ENCODE results near the gene ELOA. TPM values are rescaled to one million over a fixed set of nuclear protein-coding genes. Genes with fewer than 3 reads are reported as not detected.

The ELOA gene
- total and polyA plus RNA-seq, 12 donors: 11.2 to 39.0 (median 33.3) TPM

DNA sequence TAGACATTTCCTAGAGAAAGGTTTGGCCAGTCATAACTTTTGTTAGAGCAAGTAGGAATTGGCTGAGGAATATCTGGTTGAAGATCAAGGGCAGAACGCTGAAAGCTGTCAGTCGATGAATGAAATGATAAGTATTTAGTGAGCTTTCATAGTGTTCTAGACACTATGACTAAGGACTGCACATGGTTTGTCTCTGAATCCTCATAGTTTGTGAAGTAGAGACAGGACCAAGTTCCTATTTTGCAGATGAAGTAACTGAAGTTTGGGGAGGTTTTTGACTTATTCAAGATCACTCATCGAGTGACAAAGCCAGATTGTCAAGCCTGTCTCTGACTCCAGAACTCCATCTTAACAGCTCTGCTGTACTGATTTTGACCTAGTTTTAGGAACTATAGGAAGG lies 4.7 kb downstream of the ELOA start:
- ATAC-seq (no peak), DNase-seq (no peak)
- Histone ChIP-seq H3K27ac (no peak overlapping the region), H3K27me3 (no peaks in the 10 kb centered on the region), H3K4me3 (no peak overlapping the region), H3K36me3 (peaks cover 0 to 66% (median 31%) of the 10 kb centered on the region in 9 donors), H3K9me3 (no peaks in the 10 kb centered on the region), H3K4me1 (peaks cover 8 to 53% (median 39%) of the 10 kb centered on the region in 9 donors)
- intact Hi-C loops (cut with DNase I): loop anchor here in 4 of 10 donors (10.0 kb wide), 2 partner anchors 53 to 193 kb away; partner anchors contain the start of genes ID3 (in 2 of the 4) and RPL11 (in 2 of the 4)
- 69 to 72% methylated on average over 3 of the region's 3 CpGs for WGBS, 2 donors
- TF ChIP-seq, protein P1, sequence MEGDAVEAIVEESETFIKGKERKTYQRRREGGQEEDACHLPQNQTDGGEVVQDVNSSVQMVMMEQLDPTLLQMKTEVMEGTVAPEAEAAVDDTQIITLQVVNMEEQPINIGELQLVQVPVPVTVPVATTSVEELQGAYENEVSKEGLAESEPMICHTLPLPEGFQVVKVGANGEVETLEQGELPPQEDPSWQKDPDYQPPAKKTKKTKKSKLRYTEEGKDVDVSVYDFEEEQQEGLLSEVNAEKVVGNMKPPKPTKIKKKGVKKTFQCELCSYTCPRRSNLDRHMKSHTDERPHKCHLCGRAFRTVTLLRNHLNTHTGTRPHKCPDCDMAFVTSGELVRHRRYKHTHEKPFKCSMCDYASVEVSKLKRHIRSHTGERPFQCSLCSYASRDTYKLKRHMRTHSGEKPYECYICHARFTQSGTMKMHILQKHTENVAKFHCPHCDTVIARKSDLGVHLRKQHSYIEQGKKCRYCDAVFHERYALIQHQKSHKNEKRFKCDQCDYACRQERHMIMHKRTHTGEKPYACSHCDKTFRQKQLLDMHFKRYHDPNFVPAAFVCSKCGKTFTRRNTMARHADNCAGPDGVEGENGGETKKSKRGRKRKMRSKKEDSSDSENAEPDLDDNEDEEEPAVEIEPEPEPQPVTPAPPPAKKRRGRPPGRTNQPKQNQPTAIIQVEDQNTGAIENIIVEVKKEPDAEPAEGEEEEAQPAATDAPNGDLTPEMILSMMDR (IDR thresholded peaks at IDR 0.05): no peak

DNA sequence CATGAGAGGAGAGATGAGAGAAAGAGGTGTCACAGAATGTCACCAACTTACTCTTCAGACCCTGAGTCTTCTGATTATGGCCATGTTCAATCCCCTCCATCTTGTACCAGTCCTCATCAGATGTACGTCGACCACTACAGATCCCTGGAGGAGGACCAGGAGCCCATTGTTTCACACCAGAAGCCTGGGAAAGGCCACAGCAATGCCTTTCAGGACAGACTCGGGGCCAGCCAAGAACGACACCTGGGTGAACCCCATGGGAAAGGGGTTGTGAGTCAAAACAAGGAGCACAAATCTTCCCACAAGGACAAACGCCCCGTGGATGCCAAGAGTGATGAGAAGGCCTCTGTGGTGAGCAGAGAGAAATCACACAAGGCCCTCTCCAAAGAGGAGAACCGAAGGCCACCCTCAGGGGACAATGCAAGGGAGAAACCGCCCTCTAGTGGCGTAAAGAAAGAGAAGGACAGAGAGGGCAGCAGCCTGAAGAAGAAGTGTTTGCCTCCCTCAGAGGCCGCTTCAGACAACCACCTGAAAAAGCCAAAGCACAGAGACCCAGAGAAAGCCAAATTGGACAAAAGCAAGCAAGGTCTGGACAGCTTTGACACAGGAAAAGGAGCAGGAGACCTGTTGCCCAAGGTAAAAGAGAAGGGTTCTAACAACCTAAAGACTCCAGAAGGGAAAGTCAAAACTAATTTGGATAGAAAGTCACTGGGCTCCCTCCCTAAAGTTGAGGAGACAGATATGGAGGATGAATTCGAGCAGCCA lies 8.0 kb downstream of the ELOA start:
- H3K27ac ChIP-seq: no peak overlapping the region
- H3K4me1 ChIP-seq: peaks cover 4 to 48% (median 16%) of the 10 kb centered on the region in 9 donors
- intact Hi-C loops (cut with DNase I): no loop called here
- no peaks in the 10 kb centered on the region for H3K9me3 ChIP-seq
- no peak for DNase-seq
- ATAC-seq: peak in 4 of 8 donors; percentile 56 to 72 (median 62)
- TF ChIP-seq, protein P1 (IDR thresholded peaks at IDR 0.05): peak in 8 of 9 donors; percentile 39 to 67 (median 59)
- H3K36me3 ChIP-seq: peaks cover 0 to 90% (median 62%) of the 10 kb centered on the region in 9 donors
- H3K4me3 ChIP-seq: no peak overlapping the region
- 52 to 53% methylated on average over 11 of the region's 11 CpGs for WGBS, 2 donors
- no peaks in the 10 kb centered on the region for H3K27me3 ChIP-seq

DNA sequence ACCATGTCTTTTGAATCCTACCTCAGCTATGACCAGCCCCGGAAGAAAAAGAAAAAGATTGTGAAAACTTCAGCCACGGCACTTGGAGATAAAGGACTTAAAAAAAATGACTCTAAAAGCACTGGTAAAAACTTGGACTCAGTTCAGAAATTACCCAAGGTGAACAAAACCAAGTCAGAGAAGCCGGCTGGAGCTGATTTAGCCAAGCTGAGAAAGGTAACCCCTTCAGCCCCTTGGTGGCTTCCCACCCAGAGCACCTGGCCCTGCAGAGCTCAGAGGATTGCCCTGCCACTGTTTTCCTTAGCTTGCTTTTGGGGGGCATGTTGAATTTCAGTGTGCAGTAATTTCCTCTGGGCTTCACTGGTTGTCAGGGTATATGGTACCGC lies 8.5 kb downstream of the ELOA start:
- H3K4me3 ChIP-seq: no peak overlapping the region
- no peaks in the 10 kb centered on the region for H3K27me3 ChIP-seq
- no peak overlapping the region for H3K27ac ChIP-seq
- 75 to 76% methylated on average over 4 of the region's 4 CpGs for WGBS, 2 donors
- no peak for DNase-seq
- intact Hi-C loops (cut with DNase I): no loop called here
- ATAC-seq: no peak
- TF ChIP-seq, protein P1 (IDR thresholded peaks at IDR 0.05): no peak
- no peaks in the 10 kb centered on the region for H3K9me3 ChIP-seq
- peaks cover 0 to 90% (median 67%) of the 10 kb centered on the region in 9 donors for H3K36me3 ChIP-seq
- H3K4me1 ChIP-seq: peaks cover 4 to 42% (median 15%) of the 10 kb centered on the region in 9 donors

DNA sequence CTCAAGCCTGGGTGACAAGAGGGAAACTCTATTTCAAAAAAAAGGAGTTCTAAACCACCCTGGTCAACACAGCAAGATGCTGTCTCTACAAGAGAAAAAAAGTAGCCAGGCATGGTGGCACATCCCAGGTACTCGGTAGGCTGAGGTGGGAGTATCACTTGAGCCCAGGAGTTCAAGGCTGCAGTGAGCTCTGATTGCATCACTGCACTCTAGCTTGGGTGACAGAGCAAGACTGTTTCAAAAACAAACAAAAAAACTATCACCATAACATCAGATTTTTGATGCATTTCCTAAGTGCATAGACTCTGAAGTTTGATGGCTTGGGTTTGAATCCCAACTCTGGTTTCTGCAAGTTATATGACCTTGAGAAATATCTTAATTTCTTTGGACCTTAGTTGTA lies 9.6 kb downstream of the ELOA start:
- Histone ChIP-seq H3K9me3 (no peaks in the 10 kb centered on the region), H3K27me3 (no peaks in the 10 kb centered on the region), H3K4me1 (peaks cover 4 to 37% (median 14%) of the 10 kb centered on the region in 9 donors), H3K27ac (peak overlapping the region in 1 of 10 donors; percentile 7), H3K36me3 (peaks cover 0 to 93% (median 78%) of the 10 kb centered on the region in 9 donors), H3K4me3 (no peak overlapping the region)
- intact Hi-C loops (cut with DNase I): no loop called here
- ATAC-seq (no peak), DNase-seq (no peak)
- TF ChIP-seq, protein P1 (IDR thresholded peaks at IDR 0.05): no peak
- 85 to 90% methylated on average over 1 of the region's 1 CpG for WGBS, 2 donors

Measured in heart right ventricle (tissue), 16 donors.